ENCODE measurements around the gene SLC4A1AP. TPM values are rescaled to one million over a fixed set of nuclear protein-coding genes. Genes with fewer than 3 reads are reported as not detected.

Gene SLC4A1AP
- total RNA-seq, 1 donor: 27.9 TPM

GRCh38 chr2:27713201-27713600, 49.5 kb downstream of the SLC4A1AP start:
- no peak overlapping the region for H2AFZ ChIP-seq (ENCODE audit: low read length)
- DNase-seq (ENCODE audit: insufficient read length, low spot score, missing footprints): no peak

DNA sequence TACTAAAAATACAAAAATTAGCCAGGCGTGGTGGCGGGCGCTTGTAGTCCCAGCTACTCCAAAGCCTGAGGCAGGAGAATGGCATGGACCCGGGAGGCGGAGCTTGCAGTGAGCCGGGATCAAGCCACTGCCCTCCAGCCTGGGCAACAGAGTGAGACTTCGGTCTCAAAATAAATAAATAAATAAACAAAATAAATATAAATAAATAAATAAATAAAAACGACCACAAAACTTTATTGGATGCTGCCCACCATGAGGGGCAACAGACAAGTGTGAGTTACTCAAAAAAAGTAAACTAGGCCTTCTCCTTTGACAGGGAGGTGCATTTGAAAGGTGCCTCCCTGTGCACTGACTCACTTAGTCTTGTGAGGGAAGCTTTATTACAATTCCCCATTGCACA, 50.4 kb downstream of the SLC4A1AP start:
- no peak for DNase-seq (ENCODE audit: insufficient read length, low spot score, missing footprints)
- Histone ChIP-seq H3K4me3 (ENCODE audit: insufficient read depth, low read length) (no peak overlapping the region), H3K27me3 (ENCODE audit: insufficient read depth, low read length) (no peaks in the 10 kb centered on the region), H3K79me2 (ENCODE audit: insufficient read depth, low read length) (no peaks in the 10 kb centered on the region), H3K4me1 (ENCODE audit: insufficient read depth, low read length) (peaks cover 6% of the 10 kb centered on the region), H3K27ac (ENCODE audit: low read depth, low read length) (no peak overlapping the region), H3K4me2 (ENCODE audit: insufficient read depth, low read length) (no peak overlapping the region), H4K20me1 (ENCODE audit: insufficient read depth, low read length) (no peaks in the 10 kb centered on the region), H3K36me3 (ENCODE audit: insufficient read depth, low read length) (no peaks in the 10 kb centered on the region), H3K9me3 (ENCODE audit: low read depth, low read length) (no peaks in the 10 kb centered on the region), H2AFZ (ENCODE audit: low read length) (no peak overlapping the region)
- TF ChIP-seq, protein P1, sequence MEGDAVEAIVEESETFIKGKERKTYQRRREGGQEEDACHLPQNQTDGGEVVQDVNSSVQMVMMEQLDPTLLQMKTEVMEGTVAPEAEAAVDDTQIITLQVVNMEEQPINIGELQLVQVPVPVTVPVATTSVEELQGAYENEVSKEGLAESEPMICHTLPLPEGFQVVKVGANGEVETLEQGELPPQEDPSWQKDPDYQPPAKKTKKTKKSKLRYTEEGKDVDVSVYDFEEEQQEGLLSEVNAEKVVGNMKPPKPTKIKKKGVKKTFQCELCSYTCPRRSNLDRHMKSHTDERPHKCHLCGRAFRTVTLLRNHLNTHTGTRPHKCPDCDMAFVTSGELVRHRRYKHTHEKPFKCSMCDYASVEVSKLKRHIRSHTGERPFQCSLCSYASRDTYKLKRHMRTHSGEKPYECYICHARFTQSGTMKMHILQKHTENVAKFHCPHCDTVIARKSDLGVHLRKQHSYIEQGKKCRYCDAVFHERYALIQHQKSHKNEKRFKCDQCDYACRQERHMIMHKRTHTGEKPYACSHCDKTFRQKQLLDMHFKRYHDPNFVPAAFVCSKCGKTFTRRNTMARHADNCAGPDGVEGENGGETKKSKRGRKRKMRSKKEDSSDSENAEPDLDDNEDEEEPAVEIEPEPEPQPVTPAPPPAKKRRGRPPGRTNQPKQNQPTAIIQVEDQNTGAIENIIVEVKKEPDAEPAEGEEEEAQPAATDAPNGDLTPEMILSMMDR (IDR thresholded peaks at IDR 0.05; ENCODE audit: extremely low read depth, low read depth, low read length): no peak

More at GRCh38 chr2:27713201-27713600, 49.5 kb downstream of the SLC4A1AP start:
- no peak overlapping the region for H3K4me3 ChIP-seq (ENCODE audit: insufficient read depth, low read length)
- TF ChIP-seq, protein P1 (IDR thresholded peaks at IDR 0.05; ENCODE audit: extremely low read depth, low read depth, low read length): no peak
- H3K36me3 ChIP-seq (ENCODE audit: insufficient read depth, low read length): no peaks in the 10 kb centered on the region
- H3K27ac ChIP-seq (ENCODE audit: low read depth, low read length): no peak overlapping the region
- H3K4me2 ChIP-seq (ENCODE audit: insufficient read depth, low read length): no peak overlapping the region
- no peaks in the 10 kb centered on the region for H3K9me3 ChIP-seq (ENCODE audit: low read depth, low read length)
- no peaks in the 10 kb centered on the region for H3K79me2 ChIP-seq (ENCODE audit: insufficient read depth, low read length)
- H4K20me1 ChIP-seq (ENCODE audit: insufficient read depth, low read length): no peaks in the 10 kb centered on the region
- no peaks in the 10 kb centered on the region for H3K27me3 ChIP-seq (ENCODE audit: insufficient read depth, low read length)
- H3K4me1 ChIP-seq (ENCODE audit: insufficient read depth, low read length): peaks cover 6% of the 10 kb centered on the region

DNA sequence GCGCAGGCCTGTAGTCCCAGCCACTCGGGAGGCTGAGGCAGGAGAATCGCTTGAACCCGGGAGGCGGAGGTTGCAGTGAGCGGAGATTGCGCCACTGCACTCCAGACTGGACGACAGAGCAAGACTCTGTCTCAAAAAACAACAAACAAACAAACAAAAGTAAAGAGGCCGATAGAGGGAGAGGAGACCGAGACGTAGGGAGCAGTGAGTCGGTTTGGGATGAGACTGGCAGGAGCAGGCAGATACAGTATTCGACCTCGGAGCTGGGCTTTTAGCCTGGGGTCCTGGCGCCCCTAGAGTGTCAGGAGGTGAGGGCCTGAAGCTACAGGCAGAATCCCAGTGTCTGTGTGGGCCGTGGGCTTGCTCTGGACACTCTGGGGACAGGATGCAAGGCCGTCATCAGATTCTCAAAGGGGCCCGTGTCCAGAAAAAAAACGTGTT, 51.2 kb downstream of the SLC4A1AP start:
- H3K4me2 ChIP-seq (ENCODE audit: insufficient read depth, low read length): peak overlapping the region; percentile 82

More for the DNA sequence above, 51.2 kb downstream of the SLC4A1AP start:
- H3K9me3 ChIP-seq (ENCODE audit: low read depth, low read length): no peaks in the 10 kb centered on the region
- DNase-seq (ENCODE audit: insufficient read length, low spot score, missing footprints): peak; percentile 84
- H3K27ac ChIP-seq (ENCODE audit: low read depth, low read length): peak overlapping the region; percentile 69
- TF ChIP-seq, protein P1 (IDR thresholded peaks at IDR 0.05; ENCODE audit: extremely low read depth, low read depth, low read length): no peak
- peaks cover 11% of the 10 kb centered on the region for H3K4me1 ChIP-seq (ENCODE audit: insufficient read depth, low read length)
- no peaks in the 10 kb centered on the region for H3K36me3 ChIP-seq (ENCODE audit: insufficient read depth, low read length)
- peak overlapping the region; percentile 93 for H2AFZ ChIP-seq (ENCODE audit: low read length)
- H3K4me3 ChIP-seq (ENCODE audit: insufficient read depth, low read length): peak overlapping the region; percentile 73
- H4K20me1 ChIP-seq (ENCODE audit: insufficient read depth, low read length): no peaks in the 10 kb centered on the region
- no peaks in the 10 kb centered on the region for H3K27me3 ChIP-seq (ENCODE audit: insufficient read depth, low read length)
- H3K79me2 ChIP-seq (ENCODE audit: insufficient read depth, low read length): no peaks in the 10 kb centered on the region
